ENCODE results near the gene RAB11FIP5.

GRCh38 chr2:73050121-73050545, 62.6 kb downstream of the RAB11FIP5 start:
- TF ChIP-seq POLR2AphosphoS5 (IDR thresholded peaks at IDR 0.05; ENCODE audit: low read depth, low read length), result no peak
- no peak for TF ChIP-seq TAF1 (IDR thresholded peaks at IDR 0.05; ENCODE audit: borderline replicate concordance, insufficient read depth, low read length)
- no peak for TF ChIP-seq FOXP2 (optimal IDR thresholded peaks at IDR 0.05; ENCODE audit: borderline replicate concordance, extremely low read depth, extremely low read length, insufficient read depth)
- no peak for TF ChIP-seq REST (IDR thresholded peaks at IDR 0.05; ENCODE audit: insufficient read depth in 1 of 2, low read depth in 2 of 2, low read length in 2 of 2)
